ENCODE data around the gene NDUFC2. TPM values are rescaled to one million over a fixed set of nuclear protein-coding genes. Genes with fewer than 3 reads are reported as not detected.

Gene NDUFC2
- total RNA-seq, 1 experiment from 2014 or later = 425 TPM

GRCh38 chr11:78054971-78055370 is 24.7 kb downstream of the NDUFC2 start:
- DNase-seq (ENCODE audit: low spot score) = no peak
- H3K4me1 ChIP-seq (ENCODE audit: insufficient read depth, low read length, poor library complexity, severe bottlenecking) = no peaks in the 10 kb centered on the region
- ChIA-PET POLR2A (ENCODE audit: low non-redundant PET) (no interaction called here), CTCF (interaction anchor here (1.0 kb wide), 1 partner anchor 8 kb away, joined by 3 read pairs; no protein-coding TSS in a partner anchor)
- intact Hi-C loops (cut with micrococcal nuclease; ENCODE audit: unreplicated experiment) = no loop called here
- TF ChIP-seq EZH2 (IDR thresholded peaks at IDR 0.05; ENCODE audit: borderline replicate concordance, low read depth, low read length, poor library complexity, severe bottlenecking) = no peak
- no peak for TF ChIP-seq CTCF (conservative IDR thresholded peaks at IDR 0.05; ENCODE audit: low read depth, low read length)
- BruUV-seq (replicated peaks) = no TSS peak
- no peaks in the 10 kb centered on the region for H3K36me3 ChIP-seq (ENCODE audit: insufficient read depth, low read length, poor library complexity, severe bottlenecking)
- H3K27ac ChIP-seq (ENCODE audit: low read depth, low read length, poor library complexity, severe bottlenecking) = no peak overlapping the region
- no peak overlapping the region for H3K4me3 ChIP-seq (ENCODE audit: low read depth, low read length, poor library complexity, severe bottlenecking)
- no peaks in the 10 kb centered on the region for H3K9me3 ChIP-seq (ENCODE audit: low read depth, low read length, poor library complexity, severe bottlenecking)
- no peaks in the 10 kb centered on the region for H3K27me3 ChIP-seq (replicated peaks; ENCODE audit: insufficient read depth, low read depth, low read length, poor library complexity)

GRCh38 chr11:78050964-78051831 is 28.5 kb downstream of the NDUFC2 start:
- H3K9me3 ChIP-seq (ENCODE audit: low read depth, low read length, poor library complexity, severe bottlenecking) = no peaks in the 10 kb centered on the region
- ChIA-PET POLR2A (ENCODE audit: low non-redundant PET) (no interaction called here), CTCF (no interaction called here)
- TF ChIP-seq CTCF (conservative IDR thresholded peaks at IDR 0.05; ENCODE audit: low read depth, low read length) (no peak), EZH2 (IDR thresholded peaks at IDR 0.05; ENCODE audit: borderline replicate concordance, low read depth, low read length, poor library complexity, severe bottlenecking) (no peak)
- no peaks in the 10 kb centered on the region for H3K36me3 ChIP-seq (ENCODE audit: insufficient read depth, low read length, poor library complexity, severe bottlenecking)
- DNase-seq (ENCODE audit: low spot score) = no peak
- intact Hi-C loops (cut with micrococcal nuclease; ENCODE audit: unreplicated experiment) = no loop called here
- H3K4me1 ChIP-seq (ENCODE audit: insufficient read depth, low read length, poor library complexity, severe bottlenecking) = peaks cover 6% of the 10 kb centered on the region
- BruUV-seq (replicated peaks) = no TSS peak
- H3K27ac ChIP-seq (ENCODE audit: low read depth, low read length, poor library complexity, severe bottlenecking) = peak overlapping the region; percentile 37
- no peaks in the 10 kb centered on the region for H3K27me3 ChIP-seq (replicated peaks; ENCODE audit: insufficient read depth, low read depth, low read length, poor library complexity)
- H3K4me3 ChIP-seq (ENCODE audit: low read depth, low read length, poor library complexity, severe bottlenecking) = no peak overlapping the region

- TF ChIP-seq CTCF (conservative IDR thresholded peaks at IDR 0.05; ENCODE audit: low read depth, low read length) (no peak), EZH2 (IDR thresholded peaks at IDR 0.05; ENCODE audit: borderline replicate concordance, low read depth, low read length, poor library complexity, severe bottlenecking) (no peak)
- Histone ChIP-seq H3K4me1 (ENCODE audit: insufficient read depth, low read length, poor library complexity, severe bottlenecking) (peaks cover 12% of the 10 kb centered on the region), H3K9me3 (ENCODE audit: low read depth, low read length, poor library complexity, severe bottlenecking) (no peaks in the 10 kb centered on the region), H3K27me3 (replicated peaks; ENCODE audit: insufficient read depth, low read depth, low read length, poor library complexity) (no peaks in the 10 kb centered on the region), H3K36me3 (ENCODE audit: insufficient read depth, low read length, poor library complexity, severe bottlenecking) (no peaks in the 10 kb centered on the region), H3K4me3 (ENCODE audit: low read depth, low read length, poor library complexity, severe bottlenecking) (no peak overlapping the region), H3K27ac (ENCODE audit: low read depth, low read length, poor library complexity, severe bottlenecking) (no peak overlapping the region)
- no TSS peak for BruUV-seq (replicated peaks)
- ChIA-PET CTCF (no interaction called here), POLR2A (ENCODE audit: low non-redundant PET) (no interaction called here)
- no peak for DNase-seq (ENCODE audit: low spot score)
- intact Hi-C loops (cut with micrococcal nuclease; ENCODE audit: unreplicated experiment) = loop anchor here (5.0 kb wide), 1 partner anchor 272 kb away; no protein-coding TSS in a partner anchor
Observed at GRCh38 chr11:78049348-78049747, 30.3 kb downstream of the NDUFC2 start.

All from A673 (cell line).